Adrenal gland (tissue), 5 donors: ENCODE results near the gene LORICRIN.

Experiments used
- POLR2A ChIP-seq, 2 donors: fragments of 450-650 bp; IDR thresholded peaks; one replicate each; pipeline ENCODE4 v1.6.1; 2017; ENCODE audit warnings: antibody characterized with exemption in 2 of 2, mild to moderate bottlenecking in 2 of 2, moderate library complexity in 1 of 2
- TF ChIP-seq, protein P1 (sequence below), 6 experiments: fragments of 450-650 bp in 4 of 6; fragments of 200-600 bp in 2 of 6; sonication (generic) in 1 of 6; IDR thresholded peaks; 1 replicate in 5 of 6; 2 replicates in 1 of 6; pipeline versions ENCODE4 v1.5.1 to v1.8.0; 2016 to 2021; ENCODE audit warnings: antibody characterized with exemption in 6 of 6, mild to moderate bottlenecking in 2 of 6, moderate library complexity in 1 of 6
- donor health status: DM: no; HTN: no; CAD: no.

DNA sequence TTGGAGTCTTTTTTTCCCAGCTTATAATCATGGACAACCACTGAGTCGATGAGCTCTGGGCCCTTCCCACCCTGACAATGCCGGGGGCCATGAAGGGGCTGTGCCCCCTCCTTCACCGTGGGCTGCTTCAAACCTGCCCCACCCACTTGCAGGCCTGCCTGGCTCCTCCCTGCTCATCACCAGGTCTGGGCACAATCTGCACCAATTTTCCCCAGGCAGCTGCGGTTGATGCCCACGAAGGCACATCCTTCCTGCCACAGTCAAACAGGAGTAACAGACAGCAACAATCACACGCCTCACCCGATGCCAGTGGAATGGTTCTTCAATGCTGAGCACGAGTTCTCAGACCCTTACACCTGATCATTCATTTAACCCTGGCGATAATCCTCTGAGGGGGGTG, 34.4 kb downstream of the LORICRIN start:
- no peak for TF ChIP-seq POLR2A (IDR thresholded peaks at IDR 0.05)
- TF ChIP-seq, protein P1, sequence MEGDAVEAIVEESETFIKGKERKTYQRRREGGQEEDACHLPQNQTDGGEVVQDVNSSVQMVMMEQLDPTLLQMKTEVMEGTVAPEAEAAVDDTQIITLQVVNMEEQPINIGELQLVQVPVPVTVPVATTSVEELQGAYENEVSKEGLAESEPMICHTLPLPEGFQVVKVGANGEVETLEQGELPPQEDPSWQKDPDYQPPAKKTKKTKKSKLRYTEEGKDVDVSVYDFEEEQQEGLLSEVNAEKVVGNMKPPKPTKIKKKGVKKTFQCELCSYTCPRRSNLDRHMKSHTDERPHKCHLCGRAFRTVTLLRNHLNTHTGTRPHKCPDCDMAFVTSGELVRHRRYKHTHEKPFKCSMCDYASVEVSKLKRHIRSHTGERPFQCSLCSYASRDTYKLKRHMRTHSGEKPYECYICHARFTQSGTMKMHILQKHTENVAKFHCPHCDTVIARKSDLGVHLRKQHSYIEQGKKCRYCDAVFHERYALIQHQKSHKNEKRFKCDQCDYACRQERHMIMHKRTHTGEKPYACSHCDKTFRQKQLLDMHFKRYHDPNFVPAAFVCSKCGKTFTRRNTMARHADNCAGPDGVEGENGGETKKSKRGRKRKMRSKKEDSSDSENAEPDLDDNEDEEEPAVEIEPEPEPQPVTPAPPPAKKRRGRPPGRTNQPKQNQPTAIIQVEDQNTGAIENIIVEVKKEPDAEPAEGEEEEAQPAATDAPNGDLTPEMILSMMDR (IDR thresholded peaks at IDR 0.05), result no peak
